Activated CD8-positive, alpha-beta memory T cell treated with anti-CD3 and anti-CD28 coated beads for 48 hours (primary cell): Measurements from ENCODE around the gene MCM9.
"Not testable (repeated sequence)": the region's sequence is repeated elsewhere in the genome, so short reads cannot be mapped to it uniquely, and the experiment has no call there.

Source experiments
- DNase-seq, 3 experiments: peaks; one replicate each; pipeline ENCODE4 v3.0.0-alpha.2; 2020; ENCODE audit warnings: low read depth in 2 of 3, low spot score in 2 of 3

Gene MCM9

DNA sequence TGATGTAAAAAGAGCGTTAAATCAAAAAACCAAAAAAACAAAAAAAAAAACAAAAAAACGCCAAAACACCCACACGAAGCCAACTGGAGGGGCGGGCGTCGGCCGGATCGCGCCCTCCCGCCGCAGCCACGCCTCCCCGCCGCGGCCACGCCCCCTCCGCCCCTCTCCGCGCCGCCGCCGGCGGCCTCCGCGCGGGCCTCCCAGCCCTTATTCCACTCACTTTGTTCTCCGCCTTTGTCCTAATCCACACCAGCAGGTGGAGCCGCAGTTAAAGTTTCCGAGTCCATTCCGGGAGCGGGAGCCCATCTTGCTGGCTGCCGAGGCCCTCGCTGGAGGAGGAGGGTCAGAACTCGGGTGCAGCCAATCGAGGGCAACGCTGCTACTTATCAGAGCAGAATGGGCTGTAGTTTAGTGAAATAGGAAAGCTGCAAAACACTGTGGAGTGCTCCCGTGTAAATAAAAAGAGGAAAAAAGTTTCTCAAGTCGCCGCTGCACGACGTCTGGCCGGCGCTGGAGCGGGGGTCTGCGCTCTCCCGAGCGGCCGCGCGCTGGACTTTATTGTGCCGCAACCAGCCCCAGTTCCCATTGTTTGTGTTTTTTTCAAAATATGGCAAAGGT, 41.0 kb downstream of the MCM9 start, which contains the start of gene ASF1A:
Gene ASF1A, plus strand, starts transcription at position 346 of the 618 bp plus-strand sequence. Its CDS starts 262 bp downstream, at position 608.
- peak; percentile 75 to 90 (median 78) for DNase-seq

DNA sequence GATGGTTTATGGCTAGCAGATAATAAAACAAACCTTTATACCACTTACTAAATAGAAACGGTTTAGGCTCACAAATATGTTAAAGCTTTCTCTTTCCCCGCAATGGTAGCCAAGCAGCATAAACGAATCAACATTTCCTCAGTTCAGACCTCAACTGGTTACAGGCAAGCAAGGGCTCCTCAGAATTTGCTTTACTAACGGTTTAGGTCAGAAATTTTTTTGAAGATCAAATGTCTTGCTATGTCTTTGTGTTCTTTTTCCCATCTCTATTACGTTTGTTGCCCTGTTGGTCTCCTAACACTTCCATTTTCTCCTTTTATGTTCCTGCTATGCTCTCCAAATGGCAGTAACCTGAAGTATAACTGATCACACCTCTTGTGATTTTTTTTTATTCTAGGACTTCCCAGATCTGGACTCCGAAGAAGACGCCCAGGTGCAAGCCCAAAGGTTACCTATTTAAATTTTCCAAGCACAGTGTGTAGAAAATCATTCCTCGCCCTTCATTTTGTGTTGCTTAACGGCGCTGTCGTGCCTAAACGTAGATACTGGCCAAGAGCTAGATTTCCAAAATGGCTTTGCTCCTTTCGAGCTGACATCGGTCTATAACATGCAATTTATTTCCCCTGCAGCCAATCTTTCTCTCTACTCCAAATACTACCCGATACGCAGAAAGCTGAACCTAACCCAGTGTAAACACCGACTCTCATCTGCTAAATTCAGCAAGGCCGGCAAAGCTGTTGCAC, 41.7 kb downstream of the MCM9 start:
- DNase-seq, result peak in 1 of 3 experiments; percentile 6

DNA sequence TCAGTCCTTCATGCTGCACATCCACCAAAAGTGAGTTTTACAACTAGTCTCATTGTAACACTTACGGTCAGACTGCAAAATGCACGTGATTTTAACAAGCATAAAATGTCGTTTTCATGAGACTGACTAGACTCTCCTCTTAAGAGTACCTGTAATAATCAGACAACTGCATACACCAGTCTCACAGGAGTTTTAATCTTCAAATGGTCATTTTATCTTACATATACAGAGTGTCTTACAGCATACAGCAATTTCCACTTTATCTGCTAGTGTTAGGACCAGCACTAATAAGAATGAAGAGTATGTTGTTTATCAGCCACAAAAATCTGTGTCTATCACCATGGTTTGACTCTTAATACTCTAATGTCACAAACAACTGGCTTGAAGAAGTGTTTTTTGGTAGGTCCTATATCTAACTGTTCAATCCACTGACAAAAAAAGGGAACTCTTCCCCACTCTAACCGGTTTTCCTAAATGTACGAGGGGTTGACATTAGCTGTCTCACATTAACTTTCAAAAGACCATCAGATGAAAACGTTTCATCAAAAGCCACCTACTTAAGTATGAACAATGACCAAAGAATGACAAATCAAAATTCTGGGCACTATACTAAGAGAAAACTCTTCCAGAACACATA, 42.5 kb downstream of the MCM9 start:
- no peak for DNase-seq

DNA sequence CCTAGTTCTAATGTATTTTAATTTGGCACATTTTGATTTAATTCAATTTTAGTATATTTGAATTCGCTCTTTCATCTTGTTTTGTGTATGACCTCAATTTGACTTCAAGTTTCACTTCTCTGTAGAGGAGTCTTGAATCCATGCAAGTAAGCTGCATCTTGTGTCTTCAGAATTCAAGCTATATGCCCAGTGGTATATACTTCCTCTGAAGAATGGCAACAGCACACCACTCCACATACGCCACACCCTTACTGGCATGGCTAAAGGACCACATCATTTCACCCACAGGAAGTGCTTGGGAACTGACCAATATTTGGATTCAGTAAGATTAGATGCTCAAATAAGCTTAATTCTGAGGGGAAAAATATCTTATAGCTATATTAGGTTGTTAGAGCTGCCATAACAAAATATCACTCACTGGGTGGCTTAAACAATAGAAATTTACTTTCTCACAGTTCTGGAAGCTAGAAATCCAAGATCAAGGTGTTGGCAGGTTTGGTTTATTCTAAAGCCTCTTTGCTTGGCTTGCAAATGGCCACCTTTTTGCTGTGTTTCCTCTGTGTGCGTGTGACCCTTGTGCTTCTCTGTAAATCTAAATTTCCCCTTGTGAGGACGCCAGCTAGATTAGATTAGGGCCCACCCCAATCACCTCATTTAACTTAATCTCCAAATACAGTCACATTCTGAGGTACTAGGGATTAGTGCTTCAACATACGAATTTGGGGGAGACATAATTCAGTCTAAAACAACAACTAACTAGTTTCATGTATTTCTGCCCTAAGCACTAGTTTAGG, 43.8 kb downstream of the MCM9 start:
- no peak for DNase-seq

DNA sequence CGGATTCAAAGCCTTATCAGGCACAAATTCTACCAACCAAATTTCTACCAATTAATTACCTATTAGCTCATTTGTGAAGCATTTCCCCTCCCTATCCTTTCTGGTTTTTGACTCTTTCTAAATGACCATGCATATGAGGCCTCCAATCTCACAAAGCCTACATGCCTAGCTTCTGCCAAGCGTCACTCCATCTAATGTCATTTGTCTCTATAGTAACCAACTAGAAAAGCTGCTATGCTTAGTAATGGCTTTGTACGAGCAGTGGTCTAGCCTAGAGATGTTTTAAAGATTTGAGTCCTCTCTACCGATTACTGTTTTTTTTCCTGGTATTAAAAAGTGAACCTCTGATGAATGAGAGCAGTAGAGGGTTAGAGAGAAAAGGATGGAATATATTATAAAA, 45.8 kb downstream of the MCM9 start:
- DNase-seq, result no peak

DNA sequence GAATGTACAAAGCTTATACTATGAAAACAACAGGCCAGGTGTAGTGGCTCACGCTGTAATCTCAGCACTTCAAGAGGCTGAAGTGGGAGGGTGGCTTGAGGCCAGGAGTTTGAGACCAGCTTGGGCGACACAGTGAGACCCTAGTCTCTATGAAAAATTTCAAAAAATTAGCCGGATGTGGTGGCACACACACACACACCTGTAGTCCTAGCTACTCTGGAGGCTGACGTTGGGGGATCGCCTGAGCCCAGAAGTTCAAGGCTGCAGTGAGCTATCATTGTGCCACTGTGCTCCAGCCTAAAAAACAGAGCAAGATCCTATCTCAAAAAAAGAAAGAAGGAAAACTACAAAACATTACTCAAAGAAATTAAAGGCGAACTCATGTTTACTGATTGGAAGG, 48.3 kb downstream of the MCM9 start:
- no peak for DNase-seq

DNA sequence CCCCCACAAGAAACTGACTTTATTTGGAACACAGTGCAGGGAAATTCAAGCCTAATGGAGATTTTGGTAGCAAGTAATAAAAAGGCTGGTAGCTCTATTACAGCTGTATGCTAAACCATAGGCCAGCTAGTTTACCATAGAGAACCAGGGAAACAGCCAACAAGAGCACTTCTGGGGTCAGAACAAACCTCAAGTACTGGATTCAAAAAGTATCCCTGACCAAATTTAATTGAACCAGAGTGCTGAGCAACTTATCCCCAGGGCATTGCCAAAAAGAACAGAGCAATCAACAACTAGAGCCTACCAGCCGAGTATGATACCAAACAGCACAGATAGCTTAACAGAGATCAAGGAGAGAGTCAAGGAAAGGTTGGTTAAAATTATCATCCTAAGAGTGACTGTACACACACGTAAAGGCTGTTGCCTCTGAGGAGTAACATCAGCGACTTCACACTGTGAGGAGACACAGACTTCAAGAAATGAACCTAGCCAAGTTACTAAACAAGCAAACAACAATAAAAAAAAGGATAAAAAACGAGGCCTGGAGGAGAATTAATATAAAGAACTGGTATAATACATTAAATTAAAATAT, 52.5 kb downstream of the MCM9 start:
- no peak for DNase-seq

DNA sequence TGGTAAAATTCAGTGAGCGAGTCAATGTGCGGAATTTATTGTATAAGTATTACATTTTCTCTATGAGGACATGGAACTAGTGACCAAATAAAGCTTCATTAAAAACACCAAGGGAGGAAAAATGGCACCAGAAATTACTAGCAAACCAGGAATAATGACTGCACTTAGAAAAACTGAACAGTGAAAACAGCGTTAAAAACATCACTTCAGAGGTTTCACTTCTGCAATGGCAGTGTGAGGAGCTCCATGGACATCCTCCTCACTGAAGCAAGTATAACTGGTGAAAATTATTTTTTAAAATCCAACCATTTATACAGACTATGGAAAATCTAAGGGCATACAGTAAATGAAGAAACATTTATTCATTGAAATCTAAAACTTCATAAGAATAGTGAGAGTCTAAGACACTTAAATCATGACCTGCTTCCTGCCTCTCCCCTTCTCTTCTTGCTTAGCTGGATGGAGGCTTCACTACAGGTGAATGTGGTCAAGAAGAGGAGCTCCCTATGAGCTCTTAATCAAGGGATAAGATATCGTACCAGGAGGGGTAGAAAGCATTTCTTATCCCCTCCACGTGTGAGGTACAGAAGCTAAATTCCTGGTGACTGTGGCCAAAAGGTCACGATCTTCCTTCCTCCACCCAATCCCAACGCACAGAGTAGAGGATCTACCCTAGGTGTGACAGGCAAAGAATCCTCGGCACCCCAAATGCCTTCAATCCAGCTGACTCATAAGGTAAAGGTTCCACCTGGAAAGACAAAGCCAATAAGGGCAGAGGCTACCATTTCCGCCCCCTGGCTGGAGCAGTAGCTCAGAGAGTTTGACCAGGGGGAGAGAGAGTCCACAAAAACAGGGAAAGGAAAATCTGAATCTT, 53.3 kb downstream of the MCM9 start:
- no peak for DNase-seq

DNA sequence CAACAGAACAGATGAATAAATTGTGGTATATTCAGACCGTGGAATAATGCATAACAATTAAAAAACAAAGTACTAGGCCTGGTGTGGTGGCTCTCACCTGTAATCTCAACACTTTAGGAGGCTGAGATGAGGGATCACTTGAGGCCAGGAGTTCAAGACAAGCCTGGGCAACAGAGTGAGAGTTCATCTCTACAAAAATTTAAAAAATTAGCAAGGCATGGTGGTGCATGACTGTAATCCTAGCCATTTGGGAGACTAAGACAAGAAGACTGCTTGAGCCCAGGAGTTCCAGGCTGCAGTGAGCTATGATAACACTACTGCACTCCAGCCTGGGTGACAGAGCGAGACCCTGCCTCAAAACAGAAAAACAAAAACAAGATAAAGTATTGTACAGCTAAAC, 57.2 kb downstream of the MCM9 start:
- DNase-seq, result no peak

DNA sequence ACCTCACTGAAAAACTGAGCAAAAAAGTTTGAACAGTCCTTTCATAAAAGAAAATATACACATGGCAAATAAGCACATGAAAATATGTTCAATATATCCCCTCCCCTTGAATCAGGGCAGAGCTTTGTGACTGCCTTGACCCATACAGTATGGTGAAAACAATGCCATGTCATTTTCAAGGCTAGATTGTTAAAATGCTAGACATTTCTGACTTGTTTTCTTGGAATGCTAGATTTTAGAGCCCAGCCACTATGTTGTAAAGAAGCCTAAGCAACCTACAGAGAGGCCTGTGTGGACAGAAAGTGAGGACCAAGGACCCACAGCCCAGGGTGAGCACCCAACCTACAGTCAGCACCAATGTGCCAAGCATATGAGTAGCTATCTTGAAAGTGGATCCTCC, 58.1 kb downstream of the MCM9 start:
- DNase-seq, result no peak

DNA sequence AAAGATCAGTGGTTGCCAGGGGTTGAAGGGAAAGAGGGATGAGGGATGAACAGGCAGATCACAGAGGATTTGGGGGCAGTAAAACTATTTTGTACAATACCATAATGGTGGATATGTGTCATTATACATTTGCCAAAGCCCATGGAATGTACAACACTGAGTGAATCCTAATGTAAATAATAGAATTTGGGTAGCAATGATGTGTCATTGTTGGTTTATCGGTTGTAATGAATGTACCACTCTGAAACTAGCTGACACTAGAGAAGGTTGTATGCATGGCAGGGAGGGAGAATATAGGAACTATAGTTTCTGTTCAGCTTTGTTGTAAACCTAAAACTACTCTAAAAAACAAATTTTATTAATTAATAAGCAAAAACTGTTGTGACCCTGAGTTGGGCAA, 58.8 kb downstream of the MCM9 start:
- DNase-seq, result no peak

DNA sequence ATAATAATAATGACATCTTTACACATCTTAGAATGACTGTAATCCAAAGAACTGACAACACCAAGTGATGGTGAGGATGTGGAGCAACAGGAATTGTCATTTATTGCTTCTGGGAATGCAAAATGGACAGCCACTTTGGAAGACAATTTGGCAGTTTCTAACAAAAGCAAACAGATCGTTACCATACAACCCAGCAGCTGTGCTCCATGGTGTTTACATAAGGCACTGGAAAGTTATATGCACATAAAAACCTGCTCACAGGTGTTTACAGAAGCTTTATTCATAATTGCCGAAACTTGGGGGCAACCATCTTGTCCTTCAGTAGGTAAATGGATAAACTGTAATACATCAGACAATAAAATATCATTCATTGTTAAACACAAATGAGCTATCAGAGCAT, 59.3 kb downstream of the MCM9 start:
- DNase-seq, result no peak

DNA sequence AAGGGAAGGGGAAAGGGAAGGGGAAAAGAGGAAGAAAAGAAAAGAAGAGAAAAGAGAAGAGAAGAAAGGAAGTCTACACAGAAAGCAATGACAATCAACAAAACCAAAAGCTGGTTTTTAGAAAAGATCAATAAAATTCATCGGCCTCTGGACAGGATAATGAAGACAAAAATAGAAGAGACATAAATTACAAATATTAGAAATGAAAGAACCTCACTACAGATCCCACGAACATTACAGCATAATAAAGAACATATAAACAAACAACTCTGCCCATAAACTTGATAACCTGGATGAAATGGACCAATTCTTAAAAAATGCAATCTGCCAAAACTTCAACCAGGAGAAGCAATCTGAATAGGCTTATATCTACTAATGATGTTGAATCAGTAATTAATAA, 61.7 kb downstream of the MCM9 start:
- DNase-seq, result no peak

DNA sequence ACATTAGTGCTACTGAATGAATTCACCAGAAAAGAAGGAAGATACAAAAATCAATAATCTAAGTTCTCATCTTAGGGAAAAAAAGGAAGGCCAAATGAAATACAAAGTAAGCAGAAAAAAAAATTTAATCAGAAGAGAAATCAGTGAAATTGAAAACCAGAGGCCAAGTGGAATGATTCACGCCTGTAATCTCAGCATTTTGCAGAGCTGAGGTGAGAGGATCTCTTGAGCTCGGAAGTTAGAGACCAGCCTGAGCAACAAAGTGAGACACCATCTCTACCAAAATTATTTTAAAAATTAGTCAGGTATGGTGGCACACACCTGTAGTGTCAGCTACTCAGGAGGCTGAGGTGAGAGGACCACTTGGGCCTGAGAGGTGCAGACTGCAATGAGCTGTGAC, 62.2 kb downstream of the MCM9 start:
- DNase-seq, result no peak

DNA sequence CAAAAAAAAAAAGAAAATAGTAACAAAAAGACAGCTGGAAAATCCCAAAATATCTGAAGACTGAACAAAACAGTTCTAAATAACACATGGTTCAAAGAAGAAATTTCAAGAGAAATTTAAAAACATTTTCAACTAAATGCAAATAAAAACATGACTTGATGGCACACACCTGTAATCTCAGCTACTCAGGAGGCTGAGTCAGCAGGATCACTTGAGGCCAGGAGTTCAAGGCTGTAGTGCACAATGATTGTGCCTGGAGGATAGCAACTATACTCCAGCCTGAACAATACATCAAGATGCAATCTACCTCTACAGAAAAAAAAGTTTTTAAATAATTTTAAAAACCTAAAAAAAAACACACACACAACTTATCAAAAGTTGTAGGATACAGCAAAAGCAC, 62.6 kb downstream of the MCM9 start:
- no peak for DNase-seq

DNA sequence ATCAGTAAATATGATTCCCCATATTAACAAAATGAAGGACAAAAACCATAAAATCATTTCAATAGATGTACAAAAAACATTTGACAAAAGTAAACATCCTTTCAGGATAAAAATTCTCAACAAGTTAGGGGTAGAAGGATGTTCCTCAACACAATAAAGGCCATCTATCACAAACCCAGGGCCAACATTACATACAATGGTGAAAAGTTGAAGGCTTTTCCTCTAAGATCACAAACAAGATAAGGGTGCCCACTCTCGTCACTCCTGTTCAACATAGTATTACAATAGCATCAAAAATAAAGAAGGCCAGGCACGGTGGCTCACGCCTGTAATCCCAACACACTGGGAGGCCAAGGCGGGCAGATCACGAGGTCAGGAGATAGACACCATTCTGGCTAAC, 63.6 kb downstream of the MCM9 start:
- no peak for DNase-seq

DNA sequence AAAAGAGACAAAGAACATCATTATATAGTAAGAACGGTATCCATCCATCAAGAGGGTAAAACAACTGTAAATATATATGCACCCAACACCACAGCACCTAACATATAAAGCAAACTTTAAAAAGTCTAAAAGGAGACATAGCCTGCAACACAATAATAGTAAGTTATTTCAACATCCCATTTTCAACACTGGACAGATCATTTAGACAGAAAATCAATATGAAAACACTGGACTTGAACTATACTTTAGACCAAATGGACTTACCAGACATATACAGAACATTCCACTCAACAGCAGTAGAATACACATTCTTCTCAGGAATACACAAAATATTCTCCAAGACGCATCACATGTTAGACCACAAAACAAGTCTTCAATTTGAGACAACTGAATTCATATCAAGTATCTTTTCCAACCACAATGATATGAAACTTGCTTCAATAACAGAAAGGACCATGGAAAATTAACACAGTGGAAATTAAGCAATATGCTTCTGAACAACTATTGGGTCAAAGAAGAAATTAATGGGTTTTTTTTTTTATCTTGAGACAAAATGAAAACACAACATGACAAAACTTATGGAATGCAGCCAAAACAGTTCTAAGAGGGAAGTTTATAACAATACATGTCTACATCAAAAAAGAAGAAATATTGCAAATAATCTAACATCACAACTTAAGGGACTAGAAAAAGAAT, 64.9 kb downstream of the MCM9 start:
- DNase-seq, result no peak

DNA sequence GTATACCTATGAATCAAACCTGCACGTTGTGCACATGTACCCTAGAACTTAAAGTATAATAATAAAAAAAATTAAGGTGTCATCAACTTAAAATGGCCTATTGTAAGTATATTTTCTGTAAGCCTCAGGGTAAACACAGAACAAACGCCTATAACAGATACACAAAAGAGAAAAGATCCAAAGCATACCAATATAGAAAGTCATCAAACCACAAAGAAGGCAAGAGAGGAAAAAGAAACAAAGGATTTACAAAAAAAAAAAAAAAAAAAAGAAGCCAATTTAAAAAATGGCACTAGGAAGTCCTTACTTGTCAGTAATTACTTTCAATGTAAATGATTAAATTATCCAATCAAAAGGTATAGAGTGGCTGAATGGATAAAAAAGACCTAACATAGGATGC, 65.6 kb downstream of the MCM9 start:
- DNase-seq, result no peak

DNA sequence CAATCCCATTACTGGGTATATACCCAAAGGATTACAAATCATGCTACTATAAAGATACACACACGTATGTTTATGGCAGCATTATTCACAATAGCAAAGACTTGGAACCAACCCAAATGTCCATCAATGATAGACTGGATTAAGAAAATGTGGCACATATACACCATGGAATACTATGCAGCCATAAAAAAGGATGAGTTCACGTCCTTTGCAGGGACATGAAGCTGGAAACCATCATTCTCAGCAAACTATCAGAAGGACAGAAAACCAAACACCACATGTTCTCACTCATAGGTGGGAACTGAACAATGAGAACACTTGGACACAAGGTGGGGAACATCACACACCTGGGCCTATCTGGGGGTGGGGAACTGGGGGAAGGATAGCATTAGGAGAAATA, 66.1 kb downstream of the MCM9 start:
- DNase-seq, result not testable (repeated sequence)

DNA sequence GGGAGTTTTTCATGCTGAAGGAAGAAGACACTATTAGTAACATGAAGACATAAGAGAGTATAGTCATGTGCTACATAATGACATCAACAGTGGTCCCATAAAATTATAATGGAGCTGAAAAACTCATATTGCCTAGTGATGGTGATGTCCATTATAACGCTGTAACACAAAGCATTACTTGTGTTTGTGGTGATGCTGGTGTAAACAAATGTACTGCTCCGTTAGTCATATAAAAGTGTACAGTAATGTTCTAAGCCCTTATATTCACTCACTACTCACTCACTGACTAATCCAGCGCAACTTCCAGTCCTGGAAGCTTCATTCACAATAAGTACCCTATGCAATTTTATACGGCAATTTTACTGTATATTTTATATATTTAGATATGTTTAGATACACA, 67.8 kb downstream of the MCM9 start:
- no peak for DNase-seq
